HUES6 (cell line): ENCODE data around the gene CFAP46.

Source experiments
- H3K27ac ChIP-seq: 2 replicates; pipeline ENCODE4 v1.7.0; 2013; ENCODE audit warnings: low read depth, mild to moderate bottlenecking, low read length, inconsistent platforms
- H3K27me3 ChIP-seq: 2 replicates; pipeline ENCODE4 v1.6.1; 2013; ENCODE audit warnings: low read length; ENCODE audit not compliant: control insufficient read depth, insufficient read depth
- H3K36me3 ChIP-seq: 2 replicates; pipeline ENCODE4 v1.6.1; 2013; ENCODE audit warnings: low read length; ENCODE audit not compliant: control insufficient read depth, insufficient read depth
- H3K4me1 ChIP-seq: 2 replicates; pipeline ENCODE4 v1.6.1; 2013; ENCODE audit warnings: low read length; ENCODE audit not compliant: control insufficient read depth, insufficient read depth
- H3K4me3 ChIP-seq: 2 replicates; pipeline ENCODE4 v1.5.1; 2013; ENCODE audit warnings: low read depth, low read length
- H3K9ac ChIP-seq: one replicate; pipeline ENCODE4 v1.6.1; 2013; ENCODE audit warnings: mild to moderate bottlenecking, low read length
- H3K9me3 ChIP-seq: 2 replicates; pipeline ENCODE4 v1.6.1; 2013; ENCODE audit warnings: low read depth, low read length; ENCODE audit not compliant: control insufficient read depth, insufficient read depth

Gene CFAP46

GRCh38 chr10:132861884-132862461 lies 80.4 kb downstream of the CFAP46 start:
- H3K36me3 ChIP-seq: no peaks in the 10 kb centered on the region
- no peak overlapping the region for H3K4me3 ChIP-seq
- H3K27me3 ChIP-seq: peaks cover 8% of the 10 kb centered on the region; the same call in 1 of the 2 replicates
- H3K4me1 ChIP-seq: peaks cover 11% of the 10 kb centered on the region
- H3K9ac ChIP-seq: no peak overlapping the region
- H3K9me3 ChIP-seq: no peaks in the 10 kb centered on the region; the same call in 1 of the 2 replicates
- H3K27ac ChIP-seq: no peak overlapping the region

GRCh38 chr10:132861116-132861691 lies 81.2 kb downstream of the CFAP46 start:
- Histone ChIP-seq H3K27me3 (peaks cover 8% of the 10 kb centered on the region; the same call in 1 of the 2 replicates), H3K27ac (no peak overlapping the region)

GRCh38 chr10:132860532-132860931 lies 81.8 kb downstream of the CFAP46 start:
- no peak overlapping the region for H3K9ac ChIP-seq
- no peak overlapping the region for H3K4me3 ChIP-seq
- no peaks in the 10 kb centered on the region for H3K36me3 ChIP-seq
- no peaks in the 10 kb centered on the region; the same call in 1 of the 2 replicates for H3K9me3 ChIP-seq
- H3K4me1 ChIP-seq: peaks cover 11% of the 10 kb centered on the region
- no peak overlapping the region for H3K27ac ChIP-seq
- peaks cover 8% of the 10 kb centered on the region; the same call in 1 of the 2 replicates for H3K27me3 ChIP-seq

More at GRCh38 chr10:132861116-132861691, 81.2 kb downstream of the CFAP46 start:
- H3K9ac ChIP-seq: no peak overlapping the region
- H3K9me3 ChIP-seq: no peaks in the 10 kb centered on the region; the same call in 1 of the 2 replicates
- H3K4me1 ChIP-seq: peaks cover 11% of the 10 kb centered on the region
- no peak overlapping the region for H3K4me3 ChIP-seq
- H3K36me3 ChIP-seq: no peaks in the 10 kb centered on the region

- Histone ChIP-seq H3K36me3 (no peaks in the 10 kb centered on the region), H3K27ac (no peak overlapping the region), H3K9ac (no peak overlapping the region), H3K4me3 (no peak overlapping the region), H3K27me3 (peaks cover 8% of the 10 kb centered on the region; the same call in 1 of the 2 replicates), H3K4me1 (peaks cover 11% of the 10 kb centered on the region), H3K9me3 (no peaks in the 10 kb centered on the region; the same call in 1 of the 2 replicates)
Observed at GRCh38 chr10:132859084-132859855, 83.1 kb downstream of the CFAP46 start.

GRCh38 chr10:132858121-132859081 lies 84.0 kb downstream of the CFAP46 start:
- H3K9me3 ChIP-seq: no peaks in the 10 kb centered on the region; the same call in 1 of the 2 replicates
- no peak overlapping the region for H3K9ac ChIP-seq
- no peaks in the 10 kb centered on the region for H3K36me3 ChIP-seq
- H3K4me3 ChIP-seq: no peak overlapping the region
- H3K27me3 ChIP-seq: peaks cover 4% of the 10 kb centered on the region; the same call in 1 of the 2 replicates
- H3K27ac ChIP-seq: no peak overlapping the region
- peaks cover 11% of the 10 kb centered on the region for H3K4me1 ChIP-seq

- Histone ChIP-seq H3K4me1 (no peaks in the 10 kb centered on the region), H3K27ac (no peak overlapping the region), H3K9me3 (peaks cover 2% of the 10 kb centered on the region; the same call in 1 of the 2 replicates), H3K4me3 (no peak overlapping the region), H3K36me3 (no peaks in the 10 kb centered on the region), H3K9ac (no peak overlapping the region), H3K27me3 (no peaks in the 10 kb centered on the region; the same call in 1 of the 2 replicates)
Observed at GRCh38 chr10:132856869-132857524, 85.4 kb downstream of the CFAP46 start.

GRCh38 chr10:132855889-132856288 lies 86.5 kb downstream of the CFAP46 start:
- Histone ChIP-seq H3K4me1 (no peaks in the 10 kb centered on the region), H3K9ac (no peak overlapping the region), H3K27me3 (no peaks in the 10 kb centered on the region; the same call in 1 of the 2 replicates)

GRCh38 chr10:132851451-132851850 lies 90.9 kb downstream of the CFAP46 start:
- H3K4me1 ChIP-seq: no peaks in the 10 kb centered on the region
- H3K27me3 ChIP-seq: no peaks in the 10 kb centered on the region
- no peak overlapping the region for H3K27ac ChIP-seq
- no peak overlapping the region for H3K9ac ChIP-seq
- no peak overlapping the region for H3K4me3 ChIP-seq
- 0 out of 2 replicates have a peak, but pooled peaks cover 2% of the 10 kb centered on the region for H3K9me3 ChIP-seq
- no peaks in the 10 kb centered on the region for H3K36me3 ChIP-seq

More at GRCh38 chr10:132855889-132856288, 86.5 kb downstream of the CFAP46 start:
- no peak overlapping the region for H3K27ac ChIP-seq
- H3K9me3 ChIP-seq: peaks cover 2% of the 10 kb centered on the region; the same call in 1 of the 2 replicates
- H3K36me3 ChIP-seq: no peaks in the 10 kb centered on the region
- no peak overlapping the region for H3K4me3 ChIP-seq

- no peaks in the 10 kb centered on the region for H3K27me3 ChIP-seq
- H3K4me3 ChIP-seq: no peak overlapping the region
- no peak overlapping the region for H3K27ac ChIP-seq
- no peaks in the 10 kb centered on the region for H3K36me3 ChIP-seq
- no peaks in the 10 kb centered on the region for H3K4me1 ChIP-seq
- H3K9me3 ChIP-seq: 0 out of 2 replicates have a peak, but pooled peaks cover 2% of the 10 kb centered on the region
- H3K9ac ChIP-seq: no peak overlapping the region
Observed at GRCh38 chr10:132850896-132851295, 91.5 kb downstream of the CFAP46 start.

GRCh38 chr10:132850246-132850645 lies 92.1 kb downstream of the CFAP46 start:
- 0 out of 2 replicates have a peak, but pooled peaks cover 2% of the 10 kb centered on the region for H3K9me3 ChIP-seq
- H3K27me3 ChIP-seq: no peaks in the 10 kb centered on the region
- H3K27ac ChIP-seq: no peak overlapping the region
- no peak overlapping the region for H3K9ac ChIP-seq
- H3K36me3 ChIP-seq: no peaks in the 10 kb centered on the region
- H3K4me3 ChIP-seq: no peak overlapping the region
- H3K4me1 ChIP-seq: no peaks in the 10 kb centered on the region
